ENCODE data around the gene ROBO1.

DNA sequence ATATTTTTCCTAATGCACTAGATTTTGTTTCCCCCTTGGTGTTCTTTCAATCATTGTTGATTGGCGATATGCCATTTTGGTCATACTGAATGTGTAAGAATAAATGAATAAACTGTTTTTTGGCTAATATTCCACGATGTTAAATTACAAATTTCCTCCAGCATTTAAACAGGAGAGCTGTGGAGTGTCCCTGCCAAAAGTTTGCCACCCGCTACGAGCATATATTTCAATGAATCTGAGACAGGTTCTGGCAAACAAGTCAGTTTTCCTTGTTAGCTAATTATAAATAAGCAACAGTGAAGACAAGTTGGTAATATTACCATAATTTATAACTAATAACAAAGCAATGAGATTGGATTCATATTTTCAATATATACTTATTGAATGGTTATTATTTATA, 777.6 kb downstream of the ROBO1 start:
- TF ChIP-seq, protein P1, sequence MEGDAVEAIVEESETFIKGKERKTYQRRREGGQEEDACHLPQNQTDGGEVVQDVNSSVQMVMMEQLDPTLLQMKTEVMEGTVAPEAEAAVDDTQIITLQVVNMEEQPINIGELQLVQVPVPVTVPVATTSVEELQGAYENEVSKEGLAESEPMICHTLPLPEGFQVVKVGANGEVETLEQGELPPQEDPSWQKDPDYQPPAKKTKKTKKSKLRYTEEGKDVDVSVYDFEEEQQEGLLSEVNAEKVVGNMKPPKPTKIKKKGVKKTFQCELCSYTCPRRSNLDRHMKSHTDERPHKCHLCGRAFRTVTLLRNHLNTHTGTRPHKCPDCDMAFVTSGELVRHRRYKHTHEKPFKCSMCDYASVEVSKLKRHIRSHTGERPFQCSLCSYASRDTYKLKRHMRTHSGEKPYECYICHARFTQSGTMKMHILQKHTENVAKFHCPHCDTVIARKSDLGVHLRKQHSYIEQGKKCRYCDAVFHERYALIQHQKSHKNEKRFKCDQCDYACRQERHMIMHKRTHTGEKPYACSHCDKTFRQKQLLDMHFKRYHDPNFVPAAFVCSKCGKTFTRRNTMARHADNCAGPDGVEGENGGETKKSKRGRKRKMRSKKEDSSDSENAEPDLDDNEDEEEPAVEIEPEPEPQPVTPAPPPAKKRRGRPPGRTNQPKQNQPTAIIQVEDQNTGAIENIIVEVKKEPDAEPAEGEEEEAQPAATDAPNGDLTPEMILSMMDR (IDR thresholded peaks at IDR 0.05; ENCODE audit: low read depth, low read length, missing input control): no peak
- no peak for TF ChIP-seq RAD21 (IDR thresholded peaks at IDR 0.05)
- TF ChIP-seq, protein P2, sequence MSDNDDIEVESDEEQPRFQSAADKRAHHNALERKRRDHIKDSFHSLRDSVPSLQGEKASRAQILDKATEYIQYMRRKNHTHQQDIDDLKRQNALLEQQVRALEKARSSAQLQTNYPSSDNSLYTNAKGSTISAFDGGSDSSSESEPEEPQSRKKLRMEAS (IDR thresholded peaks at IDR 0.05): no peak
- TF ChIP-seq, protein P3, sequence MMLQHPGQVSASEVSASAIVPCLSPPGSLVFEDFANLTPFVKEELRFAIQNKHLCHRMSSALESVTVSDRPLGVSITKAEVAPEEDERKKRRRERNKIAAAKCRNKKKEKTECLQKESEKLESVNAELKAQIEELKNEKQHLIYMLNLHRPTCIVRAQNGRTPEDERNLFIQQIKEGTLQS (IDR thresholded peaks at IDR 0.05): no peak
- TF ChIP-seq, protein P4, sequence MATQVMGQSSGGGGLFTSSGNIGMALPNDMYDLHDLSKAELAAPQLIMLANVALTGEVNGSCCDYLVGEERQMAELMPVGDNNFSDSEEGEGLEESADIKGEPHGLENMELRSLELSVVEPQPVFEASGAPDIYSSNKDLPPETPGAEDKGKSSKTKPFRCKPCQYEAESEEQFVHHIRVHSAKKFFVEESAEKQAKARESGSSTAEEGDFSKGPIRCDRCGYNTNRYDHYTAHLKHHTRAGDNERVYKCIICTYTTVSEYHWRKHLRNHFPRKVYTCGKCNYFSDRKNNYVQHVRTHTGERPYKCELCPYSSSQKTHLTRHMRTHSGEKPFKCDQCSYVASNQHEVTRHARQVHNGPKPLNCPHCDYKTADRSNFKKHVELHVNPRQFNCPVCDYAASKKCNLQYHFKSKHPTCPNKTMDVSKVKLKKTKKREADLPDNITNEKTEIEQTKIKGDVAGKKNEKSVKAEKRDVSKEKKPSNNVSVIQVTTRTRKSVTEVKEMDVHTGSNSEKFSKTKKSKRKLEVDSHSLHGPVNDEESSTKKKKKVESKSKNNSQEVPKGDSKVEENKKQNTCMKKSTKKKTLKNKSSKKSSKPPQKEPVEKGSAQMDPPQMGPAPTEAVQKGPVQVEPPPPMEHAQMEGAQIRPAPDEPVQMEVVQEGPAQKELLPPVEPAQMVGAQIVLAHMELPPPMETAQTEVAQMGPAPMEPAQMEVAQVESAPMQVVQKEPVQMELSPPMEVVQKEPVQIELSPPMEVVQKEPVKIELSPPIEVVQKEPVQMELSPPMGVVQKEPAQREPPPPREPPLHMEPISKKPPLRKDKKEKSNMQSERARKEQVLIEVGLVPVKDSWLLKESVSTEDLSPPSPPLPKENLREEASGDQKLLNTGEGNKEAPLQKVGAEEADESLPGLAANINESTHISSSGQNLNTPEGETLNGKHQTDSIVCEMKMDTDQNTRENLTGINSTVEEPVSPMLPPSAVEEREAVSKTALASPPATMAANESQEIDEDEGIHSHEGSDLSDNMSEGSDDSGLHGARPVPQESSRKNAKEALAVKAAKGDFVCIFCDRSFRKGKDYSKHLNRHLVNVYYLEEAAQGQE (IDR thresholded peaks at IDR 0.05): no peak
- no peak for TF ChIP-seq TAF1 (conservative IDR thresholded peaks at IDR 0.05)
- TF ChIP-seq HNF4A (conservative IDR thresholded peaks at IDR 0.05): no peak
